BLaER1 treated with 17β-estradiol and CSF1 and Interleukin-3, amounts not matched to agents 10 nM and 100 nM (cell line): ENCODE data around the gene AMBP.

ENCODE experiments used
- H3K27ac ChIP-seq, 11 experiments: shearing (Covaris generic); formaldehyde crosslinking; 2 replicates each; pipeline ENCODE4 v1.8.1; 2022
- H3K27me3 ChIP-seq, 11 experiments: shearing (Covaris generic); formaldehyde crosslinking; 2 replicates each; pipeline ENCODE4 v1.8.1; 2022
- H3K36me3 ChIP-seq, 11 experiments: shearing (Covaris generic); formaldehyde crosslinking; 2 replicates each; pipeline ENCODE4 v1.8.1; 2022
- H3K4me1 ChIP-seq, 10 experiments: shearing (Covaris generic); formaldehyde crosslinking; 2 replicates each; pipeline ENCODE4 v1.8.1; 2022
- H3K4me2 ChIP-seq, 11 experiments: shearing (Covaris generic); formaldehyde crosslinking; 2 replicates each; pipeline ENCODE4 v1.8.1; 2022
- H3K4me3 ChIP-seq, 10 experiments: shearing (Covaris generic); formaldehyde crosslinking; 2 replicates each; pipeline ENCODE4 v1.8.1; 2022
- H3K9ac ChIP-seq, 11 experiments: shearing (Covaris generic); formaldehyde crosslinking; 2 replicates each; pipeline ENCODE4 v1.8.1; 2022
- H3K9me3 ChIP-seq, 11 experiments: shearing (Covaris generic); formaldehyde crosslinking; replicated peaks in 1 of 11; 2 replicates each; pipeline ENCODE4 v1.8.1; 2022
- H4K20me1 ChIP-seq, 11 experiments: shearing (Covaris generic); formaldehyde crosslinking; 2 replicates each; pipeline ENCODE4 v1.8.1; 2022
- Cebpa-rat ChIP-seq, 11 experiments: shearing (Covaris generic); IDR thresholded peaks; 2 replicates each; pipeline ENCODE4 v1.8.1; 2022

AMBP gene

GRCh38 chr9:114037961-114038723 is 40.0 kb downstream of the AMBP start:
- H4K20me1 ChIP-seq: peaks cover 0 to 7% (median 0%) of the 10 kb centered on the region in 11 experiments; a peak in 2 of 22 replicates
- H3K9ac ChIP-seq: no peak overlapping the region
- H3K9me3 ChIP-seq: peaks cover 0 to 20% (median 10%) of the 10 kb centered on the region in 11 experiments; a peak in 15 of 22 replicates
- no peak overlapping the region for H3K4me2 ChIP-seq
- H3K4me1 ChIP-seq: peaks cover 0 to 25% (median 17%) of the 10 kb centered on the region in 10 experiments; a peak in 13 of 20 replicates
- no peak overlapping the region for H3K27ac ChIP-seq
- no peaks in the 10 kb centered on the region for H3K27me3 ChIP-seq
- no peak for TF ChIP-seq Cebpa-rat (IDR thresholded peaks at IDR 0.05)
- H3K4me3 ChIP-seq: no peak overlapping the region
- H3K36me3 ChIP-seq: peaks cover 46 to 88% (median 81%) of the 10 kb centered on the region in 11 experiments

GRCh38 chr9:114037249-114037648 is 40.9 kb downstream of the AMBP start:
- TF ChIP-seq Cebpa-rat (IDR thresholded peaks at IDR 0.05): no peak
- H3K27ac ChIP-seq: no peak overlapping the region
- peaks cover 53 to 88% (median 79%) of the 10 kb centered on the region in 11 experiments for H3K36me3 ChIP-seq

GRCh38 chr9:114035845-114036801 is 42.0 kb downstream of the AMBP start:
- Histone ChIP-seq H3K4me1 (peaks cover 0 to 44% (median 31%) of the 10 kb centered on the region in 10 experiments; a peak in 14 of 20 replicates), H3K9me3 (peaks cover 0 to 16% (median 10%) of the 10 kb centered on the region in 11 experiments; a peak in 15 of 22 replicates), H4K20me1 (peaks cover 0 to 7% (median 0%) of the 10 kb centered on the region in 11 experiments; a peak in 2 of 22 replicates), H3K27me3 (no peaks in the 10 kb centered on the region), H3K27ac (0 out of 22 replicates have a peak overlapping the region, but pooled peaks of 1 of the 11 experiments have one; percentile 16), H3K9ac (no peak overlapping the region), H3K4me3 (no peak overlapping the region), H3K36me3 (peaks cover 53 to 92% (median 88%) of the 10 kb centered on the region in 11 experiments), H3K4me2 (peak overlapping the region in 3 of 11 experiments; percentile 23 to 48 (median 38); a peak in 2 of 22 replicates)
- no peak for TF ChIP-seq Cebpa-rat (IDR thresholded peaks at IDR 0.05)

More at GRCh38 chr9:114037249-114037648, 40.9 kb downstream of the AMBP start:
- peaks cover 0 to 7% (median 0%) of the 10 kb centered on the region in 11 experiments; a peak in 2 of 22 replicates for H4K20me1 ChIP-seq
- H3K4me2 ChIP-seq: no peak overlapping the region
- no peak overlapping the region for H3K4me3 ChIP-seq
- H3K9me3 ChIP-seq: peaks cover 0 to 16% (median 10%) of the 10 kb centered on the region in 11 experiments; a peak in 15 of 22 replicates
- H3K9ac ChIP-seq: no peak overlapping the region; a peak in 1 of 22 replicates
- H3K4me1 ChIP-seq: peaks cover 0 to 33% (median 23%) of the 10 kb centered on the region in 10 experiments; a peak in 14 of 20 replicates
- no peaks in the 10 kb centered on the region for H3K27me3 ChIP-seq

GRCh38 chr9:114035221-114035844 is 42.8 kb downstream of the AMBP start:
- Histone ChIP-seq H3K4me2 (peak overlapping the region in 6 of 11 experiments; percentile 7 to 48 (median 30); a peak in 6 of 22 replicates), H3K27me3 (no peaks in the 10 kb centered on the region), H3K4me1 (peaks cover 0 to 50% (median 31%) of the 10 kb centered on the region in 10 experiments; a peak in 14 of 20 replicates), H3K27ac (peak overlapping the region in 3 of 11 experiments; percentile 16 to 45 (median 35); a peak in 2 of 22 replicates), H3K4me3 (no peak overlapping the region), H4K20me1 (peaks cover 0 to 7% (median 0%) of the 10 kb centered on the region in 11 experiments; a peak in 2 of 22 replicates), H3K36me3 (peaks cover 53 to 100% (median 95%) of the 10 kb centered on the region in 11 experiments), H3K9ac (peak overlapping the region in 6 of 11 experiments; percentile 0 to 61 (median 14); a peak in 4 of 22 replicates), H3K9me3 (peaks cover 0 to 16% (median 10%) of the 10 kb centered on the region in 11 experiments; a peak in 15 of 22 replicates)
- no peak for TF ChIP-seq Cebpa-rat (IDR thresholded peaks at IDR 0.05)

- Histone ChIP-seq H3K27ac (peak overlapping the region in 1 of 11 experiments; percentile 35; a peak in 1 of 22 replicates), H3K9ac (peak overlapping the region in 4 of 11 experiments; percentile 0 to 61 (median 25); a peak in 3 of 22 replicates), H3K4me1 (peaks cover 0 to 57% (median 35%) of the 10 kb centered on the region in 10 experiments; a peak in 16 of 20 replicates), H3K4me3 (no peak overlapping the region), H4K20me1 (peaks cover 0 to 7% (median 0%) of the 10 kb centered on the region in 11 experiments; a peak in 2 of 22 replicates), H3K27me3 (no peaks in the 10 kb centered on the region), H3K36me3 (peaks cover 53 to 100% (median 95%) of the 10 kb centered on the region in 11 experiments), H3K4me2 (peak overlapping the region in 5 of 11 experiments; percentile 2 to 48 (median 15); a peak in 5 of 22 replicates), H3K9me3 (peaks cover 0 to 9% (median 4%) of the 10 kb centered on the region in 11 experiments; a peak in 11 of 22 replicates)
- TF ChIP-seq Cebpa-rat (IDR thresholded peaks at IDR 0.05): no peak
Measured at GRCh38 chr9:114034661-114035062, 43.4 kb downstream of the AMBP start.

- Histone ChIP-seq H3K4me1 (peaks cover 0 to 62% (median 40%) of the 10 kb centered on the region in 10 experiments; a peak in 16 of 20 replicates), H3K27ac (no peak overlapping the region), H4K20me1 (peaks cover 0 to 7% (median 0%) of the 10 kb centered on the region in 11 experiments; a peak in 2 of 22 replicates), H3K9ac (peak overlapping the region in 3 of 11 experiments; percentile 0 to 14 (median 11); a peak in 1 of 22 replicates), H3K36me3 (peaks cover 53 to 100% (median 94%) of the 10 kb centered on the region in 11 experiments), H3K4me2 (peak overlapping the region in 4 of 11 experiments; percentile 2 to 48 (median 26); a peak in 5 of 22 replicates), H3K27me3 (no peaks in the 10 kb centered on the region), H3K4me3 (no peak overlapping the region), H3K9me3 (peaks cover 0 to 6% (median 0%) of the 10 kb centered on the region in 11 experiments; a peak in 2 of 22 replicates)
- TF ChIP-seq Cebpa-rat (IDR thresholded peaks at IDR 0.05): no peak
Measured at GRCh38 chr9:114034196-114034595, 43.9 kb downstream of the AMBP start.

- no peaks in the 10 kb centered on the region for H3K27me3 ChIP-seq
- H3K36me3 ChIP-seq: peaks cover 52 to 100% (median 94%) of the 10 kb centered on the region in 11 experiments
- H3K4me2 ChIP-seq: peak overlapping the region in 1 of 11 experiments; percentile 15; a peak in 3 of 22 replicates
- H3K27ac ChIP-seq: no peak overlapping the region; a peak in 1 of 22 replicates
- H3K9me3 ChIP-seq: peaks cover 0 to 6% (median 0%) of the 10 kb centered on the region in 11 experiments; a peak in 2 of 22 replicates
- no peak for TF ChIP-seq Cebpa-rat (IDR thresholded peaks at IDR 0.05)
- peaks cover 0 to 7% (median 0%) of the 10 kb centered on the region in 11 experiments; a peak in 2 of 22 replicates for H4K20me1 ChIP-seq
- peaks cover 0 to 68% (median 47%) of the 10 kb centered on the region in 10 experiments; a peak in 16 of 20 replicates for H3K4me1 ChIP-seq
- peak overlapping the region in 3 of 11 experiments; percentile 0 to 14 (median 11); a peak in 1 of 22 replicates for H3K9ac ChIP-seq
- no peak overlapping the region for H3K4me3 ChIP-seq
Measured at GRCh38 chr9:114033397-114034103, 44.5 kb downstream of the AMBP start.
